GF-D8 (cell line): ENCODE measurements around the gene PXN.
"Not testable (repeated sequence)": the region's sequence is repeated elsewhere in the genome, so short reads cannot be mapped to it uniquely, and the experiment has no call there.

Source experiments
- DNase-seq: peaks from one replicate; lab custom pipeline; 2025; lab: John Stamatoyannopoulos, UW

Gene PXN

DNA sequence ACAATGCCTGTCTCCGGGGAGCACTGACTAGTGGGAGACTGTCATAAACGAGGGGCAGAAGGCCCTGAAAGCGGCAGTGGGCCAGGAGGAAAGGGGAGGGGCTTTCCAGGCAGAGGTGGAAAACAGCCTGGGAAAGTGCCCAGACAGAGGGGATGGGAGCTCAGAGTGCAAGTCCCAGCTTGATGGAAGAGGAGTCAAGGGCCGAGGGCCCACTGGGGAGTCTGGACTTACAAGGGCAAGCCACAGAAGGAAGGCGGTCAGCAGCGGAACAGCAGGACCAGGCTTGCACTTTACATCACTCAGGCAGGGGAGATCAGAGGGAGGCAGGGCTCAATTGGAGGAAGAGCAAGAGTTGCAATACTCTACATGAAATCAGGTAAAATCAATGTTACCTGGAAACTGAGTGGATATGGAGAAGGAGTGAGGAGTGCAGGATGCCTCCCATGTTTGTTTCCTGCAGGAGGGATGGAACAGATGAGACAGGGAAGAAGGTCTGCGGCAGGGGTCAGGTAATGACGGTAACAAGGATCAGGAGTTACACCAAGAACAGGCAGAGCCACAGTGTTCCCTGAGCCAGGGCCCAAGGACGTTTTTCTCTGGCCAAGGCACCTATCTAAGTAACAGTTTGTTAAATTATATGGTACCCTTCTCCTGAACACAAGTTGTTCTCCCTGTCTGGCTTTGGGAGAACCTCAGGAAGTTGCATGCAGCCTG, 23.8 kb downstream of the PXN start:
- DNase-seq, result no peak

DNA sequence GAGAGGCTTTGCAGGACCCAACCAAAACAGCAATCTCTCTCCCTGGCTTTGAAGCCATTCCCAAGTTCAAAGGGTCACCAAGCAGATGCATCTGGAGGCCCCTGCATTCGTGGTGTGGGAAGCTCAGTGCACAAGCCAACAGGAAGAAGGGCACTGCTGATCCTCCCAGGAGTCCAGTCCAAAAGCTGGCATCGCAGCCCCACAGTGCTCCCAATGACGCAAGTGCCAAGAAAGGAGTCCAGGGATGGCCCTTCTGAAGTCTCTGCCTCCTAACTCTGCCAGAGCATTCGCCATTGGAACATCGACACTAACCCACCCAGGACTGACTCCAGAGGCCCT, 25.1 kb downstream of the PXN start:
- no peak for DNase-seq

DNA sequence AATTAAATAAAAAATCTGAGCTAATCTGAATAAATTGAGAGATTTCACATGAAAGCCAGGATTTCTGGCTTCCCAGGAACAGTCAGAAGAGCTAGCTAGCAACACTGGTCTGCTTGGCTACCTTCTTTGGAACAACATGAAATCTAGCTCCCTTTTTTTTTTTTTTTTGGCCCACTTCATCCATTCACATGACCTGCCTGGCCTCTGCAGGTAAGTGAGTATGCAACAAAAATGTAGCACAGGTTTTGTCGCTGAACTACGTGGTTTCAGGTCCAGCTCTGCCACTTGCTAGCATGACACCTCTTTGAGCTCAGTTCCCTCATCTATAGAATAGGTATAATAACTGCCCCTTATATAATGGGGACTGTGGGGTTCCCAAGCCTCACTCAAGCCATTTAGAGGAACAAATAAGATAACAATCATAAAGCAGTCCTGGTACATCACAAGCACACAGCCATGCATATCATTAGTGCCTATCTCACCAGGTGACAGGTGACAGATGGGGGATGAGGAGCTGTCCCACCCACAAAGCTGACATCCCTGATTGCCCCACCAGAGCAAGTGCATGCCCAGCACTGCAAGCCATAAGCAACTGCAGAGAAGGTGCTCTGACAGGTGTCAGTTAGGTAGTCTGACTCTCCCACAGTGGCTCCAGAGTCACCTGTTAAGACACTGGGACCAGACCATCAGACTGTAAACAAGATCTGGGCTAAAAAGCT, 25.6 kb downstream of the PXN start:
- DNase-seq, result no peak

DNA sequence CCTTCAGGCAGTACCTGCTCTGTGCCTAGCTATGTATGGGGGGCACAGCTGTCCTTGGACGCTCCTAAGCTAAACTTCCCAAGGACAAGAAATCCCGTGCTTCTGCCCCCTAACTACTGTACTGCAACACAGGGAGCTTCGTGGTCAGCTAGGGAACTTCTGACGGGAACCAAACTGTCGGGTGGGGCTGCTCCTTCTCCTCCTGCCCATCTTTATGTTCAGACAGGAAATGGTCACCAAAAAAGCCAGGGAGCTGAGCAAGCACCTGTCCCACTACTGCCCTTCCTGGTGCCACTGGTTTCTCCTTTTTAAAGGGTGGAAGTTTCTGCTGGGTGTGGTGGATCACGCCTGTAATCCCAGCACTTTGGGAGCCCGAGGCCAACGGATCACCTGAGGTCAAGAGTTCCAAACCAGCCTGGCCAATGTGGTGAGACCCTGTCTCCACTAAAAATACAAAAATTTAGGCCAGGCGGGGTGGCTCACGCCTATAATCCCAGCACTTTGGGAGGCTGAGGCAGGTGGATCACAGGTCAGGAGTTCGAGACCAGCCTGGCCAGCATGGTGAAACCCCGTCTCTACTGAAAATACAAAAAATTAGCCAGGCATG, 26.6 kb downstream of the PXN start:
- no peak for DNase-seq

DNA sequence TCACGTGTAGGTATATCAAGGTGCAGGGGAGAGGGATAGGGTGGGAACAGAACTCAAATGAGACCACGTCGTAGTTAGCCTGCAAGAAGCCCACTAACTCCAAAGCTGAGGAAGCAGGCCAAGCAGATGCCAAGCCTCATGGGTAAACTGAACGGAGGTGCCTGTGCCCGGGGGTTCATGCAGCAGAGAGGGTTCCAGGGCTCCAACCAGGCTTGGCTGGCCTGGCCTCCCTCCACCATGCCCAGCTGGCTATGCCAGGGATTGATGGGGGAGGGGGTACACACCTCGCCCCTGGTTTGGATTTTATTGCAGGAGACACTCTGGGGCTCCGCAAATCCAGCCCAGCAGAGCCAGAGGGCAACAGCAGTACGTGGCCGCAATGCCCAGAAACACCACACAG, 27.3 kb downstream of the PXN start:
- DNase-seq, result no peak

DNA sequence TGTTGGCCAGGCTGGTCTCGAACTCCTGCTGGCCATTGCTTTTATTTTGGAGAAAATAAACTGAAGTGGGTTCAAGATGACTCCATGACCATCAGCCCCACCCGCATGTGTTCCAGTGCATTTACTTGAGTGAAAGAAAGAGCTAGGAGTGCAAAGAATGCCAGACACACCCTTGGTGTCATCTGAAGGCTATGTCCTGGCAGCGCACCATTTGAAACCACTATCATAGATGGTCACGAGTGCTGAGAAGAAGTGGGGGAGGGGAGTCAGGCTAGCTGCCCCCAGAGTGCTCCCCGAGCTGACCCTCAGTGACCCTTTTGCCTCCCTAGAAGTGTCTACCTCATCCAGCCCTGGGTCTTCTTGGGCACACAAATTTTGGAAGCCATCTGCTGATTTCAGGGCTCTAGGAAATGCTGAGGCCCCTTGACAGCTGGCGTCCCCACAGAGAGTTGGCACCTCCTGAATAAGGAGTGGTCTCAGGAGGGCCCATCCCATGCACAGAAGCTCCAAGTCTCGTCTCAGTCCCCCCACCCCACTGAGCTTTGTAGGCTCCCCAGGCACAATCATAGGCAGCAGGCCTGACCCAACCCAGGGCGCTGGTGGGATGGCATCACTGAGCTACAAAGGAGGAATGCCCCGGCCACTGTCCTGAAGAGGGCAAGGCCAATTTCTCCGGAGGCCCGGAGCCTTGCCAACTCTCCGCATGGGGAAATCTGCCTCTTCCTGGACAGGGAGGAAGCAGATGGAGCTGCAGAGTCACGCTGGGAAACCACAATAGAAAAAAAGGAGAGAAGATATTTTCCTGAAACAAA, 28.0 kb downstream of the PXN start:
- DNase-seq, result peak; percentile 79

DNA sequence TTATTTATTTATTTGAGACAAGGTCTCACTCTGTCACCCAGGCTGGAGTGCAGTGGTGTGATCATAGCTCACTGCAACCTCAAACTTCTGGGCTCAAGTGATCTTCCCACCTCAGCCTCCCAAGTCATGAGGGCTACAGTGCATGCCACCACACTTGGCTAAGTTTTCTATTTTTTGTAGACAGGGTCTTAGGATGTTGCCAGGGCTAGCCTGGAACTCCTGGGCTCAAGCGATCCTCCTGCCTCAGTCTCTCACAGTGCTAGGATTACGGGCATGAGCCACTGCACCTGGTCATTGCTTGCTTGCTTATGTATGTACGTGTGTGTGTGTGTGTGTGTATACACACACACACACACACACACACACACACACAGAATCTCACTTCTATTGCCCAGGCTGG, 28.7 kb downstream of the PXN start:
- DNase-seq, result not testable (repeated sequence)

DNA sequence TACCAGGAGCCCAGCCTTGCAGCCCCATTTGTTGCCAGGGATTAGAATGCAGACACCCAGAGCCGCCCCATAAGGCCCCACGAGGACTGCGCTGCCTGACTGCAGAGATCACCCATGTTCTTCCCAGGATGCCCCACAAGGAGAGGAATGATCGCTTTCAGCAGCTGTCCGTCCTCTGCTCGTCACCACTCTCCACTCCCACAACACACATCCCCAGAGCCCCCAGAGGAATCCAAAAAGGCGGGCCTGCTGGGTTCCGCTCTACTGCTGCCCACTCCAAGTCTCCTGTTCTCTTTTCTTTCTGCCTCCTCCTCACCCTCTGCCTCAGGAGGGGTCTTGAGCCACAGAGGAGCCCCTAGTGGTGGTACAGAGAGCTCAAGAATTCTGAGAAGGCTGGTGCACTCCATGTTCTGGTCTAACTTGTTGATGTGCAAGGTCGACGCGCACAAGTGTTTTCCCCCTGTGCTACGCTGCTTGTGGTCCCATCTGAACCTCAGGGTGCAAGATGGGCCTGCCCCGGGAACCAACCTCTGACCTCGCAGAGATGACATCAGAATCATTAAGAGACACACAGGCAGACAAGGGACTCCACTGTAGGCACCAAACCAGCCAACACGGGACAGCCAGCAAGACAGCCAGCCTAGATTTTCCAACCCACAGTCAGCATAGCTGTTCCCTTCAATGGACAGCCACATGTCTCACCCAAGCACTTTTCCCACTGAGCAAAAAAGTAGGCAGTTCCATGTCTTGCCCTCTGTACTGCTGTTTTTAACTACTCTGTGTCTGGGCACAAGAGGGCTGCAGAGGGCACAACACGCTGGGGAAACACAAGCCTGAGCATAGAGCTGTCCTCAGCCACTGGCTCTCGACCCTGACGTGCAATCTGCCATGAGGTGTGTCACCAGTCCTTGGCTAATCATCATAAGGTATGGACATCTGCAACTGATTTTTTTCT, 29.9 kb downstream of the PXN start:
- DNase-seq, result no peak

DNA sequence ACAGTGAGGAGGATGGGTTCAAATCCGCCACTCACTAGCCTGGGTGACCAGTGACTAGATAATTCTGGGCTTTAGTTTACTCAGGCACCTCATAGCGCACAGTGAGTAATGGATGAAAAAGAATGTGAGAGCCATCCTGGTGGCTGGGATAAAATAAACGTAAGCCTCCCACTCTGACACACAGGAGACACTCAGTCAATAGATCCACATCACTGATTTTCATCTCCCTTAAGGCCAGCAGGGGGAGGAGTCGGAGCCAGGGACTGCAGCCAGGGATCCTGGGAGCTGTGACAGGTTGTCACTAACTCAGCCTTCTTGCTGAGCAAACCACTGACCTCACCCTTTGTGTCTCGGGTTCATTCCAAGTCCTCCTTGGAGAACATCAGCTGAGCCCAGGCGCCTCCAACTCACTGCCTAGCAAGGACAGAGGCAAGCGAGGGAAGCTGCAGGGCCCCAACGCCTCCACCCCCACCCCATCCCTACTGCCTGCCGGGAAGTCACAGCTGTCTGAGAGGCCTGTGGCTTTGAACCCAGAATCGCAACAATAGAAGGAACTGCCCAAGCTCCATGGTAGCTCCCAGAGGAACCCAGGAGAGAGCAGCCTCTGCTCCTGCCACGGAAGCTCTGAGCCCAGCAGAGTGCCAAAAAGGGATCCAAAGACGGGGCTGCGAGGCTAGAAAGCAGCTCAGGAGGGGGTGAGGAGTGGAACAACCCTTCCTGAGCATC, 30.7 kb downstream of the PXN start:
- DNase-seq, result peak; percentile 21

DNA sequence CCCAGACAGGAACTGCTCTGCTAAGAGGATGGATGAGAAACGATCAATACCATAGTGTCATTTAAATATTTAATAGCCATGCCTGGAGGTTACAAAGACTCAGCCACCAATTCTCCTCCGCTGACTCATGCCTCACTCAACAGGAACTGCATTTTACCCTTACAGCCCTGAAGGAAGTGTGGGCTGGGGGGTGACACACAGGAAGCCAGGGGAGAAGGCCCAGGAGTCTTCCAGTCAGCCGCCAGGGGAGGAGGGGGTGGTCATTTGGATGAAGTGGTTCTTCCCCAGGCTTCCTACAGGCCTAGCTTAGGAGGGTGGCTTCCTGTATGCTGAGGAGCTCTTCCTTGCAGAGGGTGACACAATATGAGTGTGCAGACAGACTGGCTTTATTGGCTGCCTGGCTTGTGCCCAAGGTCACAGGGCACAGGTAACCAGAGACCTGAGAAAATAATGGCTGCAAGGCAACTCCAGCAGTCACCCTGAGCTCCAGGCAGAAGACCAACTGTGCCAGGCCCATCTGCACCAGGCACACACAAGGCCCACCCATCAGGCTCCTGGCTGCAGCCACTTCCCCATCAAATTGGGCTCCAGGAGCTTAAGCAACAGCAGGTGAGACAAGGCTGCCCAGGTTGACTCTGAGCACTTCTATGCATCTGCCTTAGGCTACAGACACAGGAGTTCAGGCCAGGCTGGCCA, 34.1 kb downstream of the PXN start:
- peak; percentile 83 for DNase-seq

DNA sequence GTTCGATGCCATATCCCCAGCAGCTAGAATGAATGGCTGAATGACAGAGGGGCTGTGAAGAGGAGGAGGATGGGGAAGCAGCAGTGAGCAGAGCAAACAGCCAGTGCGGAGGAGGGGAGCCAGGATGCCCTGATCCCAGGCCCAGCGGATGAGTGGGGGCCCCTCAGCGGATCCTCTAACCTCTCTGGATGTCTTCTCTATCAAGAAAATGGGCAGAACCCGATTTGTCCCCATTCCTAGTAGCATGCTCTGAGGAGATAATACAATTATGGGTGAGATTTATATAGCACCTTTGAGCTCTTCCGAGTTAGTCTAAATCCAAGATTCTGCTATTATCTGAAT, 34.6 kb downstream of the PXN start:
- DNase-seq, result no peak

DNA sequence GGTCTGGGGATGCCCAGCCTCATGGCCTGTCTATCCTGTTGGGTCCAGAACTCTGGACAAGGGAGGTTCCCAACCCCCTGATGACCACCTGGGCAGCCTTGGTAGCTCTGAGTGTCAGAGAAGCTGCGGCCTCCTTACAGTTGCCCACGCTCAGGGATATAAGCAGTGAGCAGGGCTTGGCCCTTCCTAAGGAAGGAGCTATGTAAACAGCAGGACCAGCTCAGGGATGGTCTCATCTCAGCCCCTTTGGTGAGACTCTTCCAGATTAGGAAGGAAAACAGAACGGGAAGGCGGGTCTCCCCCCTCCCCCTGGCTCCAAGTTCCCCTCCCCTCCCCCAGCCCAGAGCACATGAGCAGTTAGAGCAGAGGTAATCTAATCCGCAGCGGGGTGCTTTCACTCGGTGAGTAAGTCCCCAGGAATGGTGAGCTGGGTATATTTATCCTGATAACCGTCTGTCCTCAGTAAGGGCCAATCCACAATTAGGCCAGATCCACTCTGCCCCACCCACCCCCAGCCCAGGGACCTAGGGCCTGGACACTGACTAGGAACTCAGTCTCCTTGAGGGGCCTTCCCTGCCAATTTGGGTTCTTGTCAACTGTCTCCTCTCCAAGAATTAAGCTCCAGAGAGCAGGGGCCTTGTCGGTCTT, 35.1 kb downstream of the PXN start:
- DNase-seq, result no peak

DNA sequence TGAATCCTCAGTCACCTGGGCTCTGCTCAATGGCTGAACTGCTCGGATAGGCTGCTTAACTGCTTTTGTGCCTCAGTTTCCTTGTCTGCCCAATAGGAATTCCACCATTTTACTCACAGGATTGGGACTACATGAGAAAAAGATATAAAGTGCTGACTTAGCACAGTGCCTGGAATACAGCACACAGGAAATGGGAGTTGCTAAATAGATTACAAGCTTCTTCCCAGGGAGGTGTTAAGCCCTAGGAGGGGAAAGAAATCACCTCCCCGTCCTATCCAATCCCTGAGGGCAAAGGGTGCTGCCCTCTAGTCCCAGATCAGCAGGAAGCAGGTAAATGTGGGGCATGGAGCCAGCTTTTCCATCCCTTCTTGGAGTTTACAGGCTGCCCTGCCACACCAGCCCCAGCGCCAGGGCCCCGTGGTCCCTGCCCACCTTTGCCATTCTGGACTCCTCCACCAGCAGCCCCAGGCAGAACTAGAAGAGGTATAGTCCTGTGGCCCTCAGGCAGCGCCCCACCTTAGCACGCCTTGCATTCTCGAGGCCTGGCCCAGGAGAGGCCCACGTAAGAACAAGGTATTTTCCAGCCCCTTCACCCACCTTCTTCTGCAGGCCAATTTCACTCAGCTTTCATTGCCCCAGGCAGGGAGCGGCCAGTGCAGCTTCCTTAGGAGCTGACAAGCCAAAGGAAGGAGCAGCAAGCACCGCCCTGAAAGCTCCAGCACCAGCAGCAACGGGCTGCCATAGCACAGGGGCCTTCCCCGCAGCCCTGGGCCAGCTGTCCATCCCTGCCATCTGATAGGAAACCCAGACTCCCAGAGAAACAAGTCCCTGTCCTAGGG, 35.8 kb downstream of the PXN start:
- DNase-seq, result no peak

DNA sequence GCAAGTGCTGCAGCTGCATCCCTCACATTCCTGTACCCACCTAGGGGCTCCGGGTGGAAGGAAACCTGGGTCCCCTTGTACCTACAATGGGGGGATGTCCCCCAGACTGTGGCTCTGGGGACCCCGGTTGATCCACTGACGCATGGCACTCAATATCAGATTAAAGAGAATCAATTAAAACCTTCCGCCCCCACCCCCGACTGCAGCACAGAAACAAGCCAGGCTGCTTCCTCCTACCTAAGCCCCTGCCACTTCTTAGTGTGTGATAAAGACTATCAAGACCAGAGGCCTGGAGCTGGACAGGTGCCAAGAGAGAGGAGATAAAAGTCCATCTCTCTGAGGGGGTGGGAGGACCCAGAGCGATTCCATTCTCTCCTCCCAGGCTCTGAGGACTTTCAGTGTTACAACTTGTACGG, 36.5 kb downstream of the PXN start:
- no peak for DNase-seq

DNA sequence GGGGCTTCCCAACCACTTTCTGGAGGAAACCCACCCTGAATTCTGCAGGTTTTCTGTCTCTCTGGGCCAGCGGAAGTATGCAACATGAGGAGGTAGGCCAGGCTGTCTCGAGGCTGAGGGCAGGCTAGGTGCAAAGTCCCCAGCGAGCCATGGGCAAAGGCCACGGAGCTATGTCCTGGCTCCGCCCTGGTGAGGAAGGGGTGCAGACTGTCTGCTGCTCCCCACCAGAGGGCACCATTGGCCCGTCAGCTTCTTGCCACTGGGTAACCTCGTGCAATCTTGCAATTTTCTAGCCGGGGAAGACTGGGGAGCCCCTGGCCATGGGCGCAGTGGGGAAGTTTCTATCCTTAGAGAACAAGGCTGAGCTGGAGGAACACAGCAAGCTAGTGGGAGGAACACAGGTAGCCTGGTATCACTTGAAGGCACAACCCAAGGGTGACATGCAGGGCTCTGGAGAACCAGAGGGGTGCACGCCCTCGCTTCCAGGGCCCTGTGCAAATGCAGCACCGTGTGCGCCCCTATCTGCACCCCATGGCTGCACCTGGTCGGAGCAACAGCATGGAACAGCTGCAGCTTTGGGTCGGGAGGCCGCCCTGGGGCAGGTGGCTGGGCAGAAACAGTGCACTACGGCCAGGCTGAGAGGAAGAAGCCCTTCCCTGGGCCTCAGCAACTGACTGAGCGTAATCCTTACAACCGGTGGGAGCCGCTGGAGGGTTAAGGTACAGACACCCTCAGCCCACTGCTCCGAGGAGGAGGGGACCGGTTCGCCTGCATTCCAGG, 37.0 kb downstream of the PXN start:
- peak; percentile 63 for DNase-seq

DNA sequence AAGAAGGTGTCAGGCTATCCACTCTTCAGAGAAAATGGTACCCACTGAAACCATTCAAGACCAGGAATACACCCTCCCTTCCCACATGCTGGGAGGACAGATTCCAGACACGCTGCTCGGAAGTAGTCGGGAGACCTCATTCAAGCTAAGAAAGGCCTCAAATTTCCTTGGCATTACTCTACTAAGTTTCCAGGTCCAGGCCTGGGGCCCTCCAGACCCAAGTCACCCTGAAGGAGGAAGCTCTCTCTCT, 37.6 kb downstream of the PXN start:
- no peak for DNase-seq

DNA sequence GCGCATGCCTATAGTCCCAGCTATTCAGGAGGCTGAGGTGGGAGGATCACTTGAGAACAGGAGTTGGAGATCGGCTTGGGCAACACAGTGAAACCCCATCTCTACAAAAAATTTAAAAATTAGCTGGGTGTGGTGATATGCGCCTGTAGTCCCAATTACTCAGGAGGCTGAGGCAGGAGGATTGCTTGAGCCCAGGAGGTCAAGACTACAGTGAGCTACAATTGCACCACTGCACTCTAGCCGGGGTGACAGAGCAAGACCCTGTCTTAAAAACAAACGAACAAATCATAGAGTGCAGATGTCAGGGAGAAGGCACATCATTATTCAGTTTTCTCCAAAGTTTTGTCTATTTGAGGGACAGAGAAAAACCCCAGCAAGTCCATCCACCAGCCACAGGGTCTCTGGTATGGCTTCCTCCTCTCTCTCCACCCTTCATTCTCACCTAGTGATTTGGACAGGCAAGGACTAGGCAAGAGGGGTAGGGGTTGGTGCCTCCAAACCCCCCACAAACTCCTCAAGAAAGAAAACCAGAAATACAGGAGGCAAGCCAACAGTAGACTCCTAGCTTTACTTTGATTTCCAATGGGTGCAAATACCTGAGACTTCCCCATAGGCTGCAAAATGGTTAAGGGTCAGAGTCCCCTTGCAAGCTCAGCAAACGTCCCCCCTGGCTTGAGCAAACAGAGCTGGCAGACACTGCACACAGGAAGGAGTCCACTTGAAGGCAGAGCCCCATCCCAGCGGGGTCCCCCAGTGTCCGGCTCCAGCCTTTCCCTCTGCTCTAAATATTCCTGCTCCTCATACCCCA, 38.1 kb downstream of the PXN start:
- no peak for DNase-seq
